HepG2 (cell line): Measurements from ENCODE around the gene ZNF217. TPM values are rescaled to one million over a fixed set of nuclear protein-coding genes. Genes with fewer than 3 reads are reported as not detected.

Experiments
- ATAC-seq: fragments of 200-7000 bp; cut with Tn5 transposase; 3 replicates; pipeline ENCODE4 v1.9.1; 2020; ENCODE audit warnings: mild to moderate bottlenecking, moderate library complexity
- BruUV-seq: library from RNA; stranded (reverse); fragments of 400-500 nt; replicated peaks from 2 replicates; lab custom pipeline; 2021; lab: Mats Ljungman, UMichigan
- CTCF ChIA-PET: fragments of 300-600 bp; formaldehyde crosslinking; extraction: SDS; loops from one replicate; lab custom pipeline; 2021; ENCODE audit warnings: low total read pairs, inconsistent platforms, low intra/inter-chr PET ratio; lab: Yijun Ruan, JAX
- POLR2A ChIA-PET: fragments of 350-600 bp; sonication (Branson Sonifier 250); formaldehyde crosslinking; loops from one replicate; lab custom pipeline; 2020; ENCODE audit warnings: antibody characterized with exemption, inconsistent platforms; lab: Yijun Ruan, JAX
- DNase-seq: peaks from one replicate; pipeline ENCODE4 v3.0.0-alpha.2; 2015; ENCODE audit warnings: low spot score
- FAIRE-seq: peaks from 3 replicates; lab custom pipeline; 2011; peaks lifted over from hg19 to GRCh38; lab: Jason Lieb, UNC
- H2AFZ ChIP-seq: one replicate; pipeline ENCODE4 v1.6.1; 2011; ENCODE audit warnings: low read length, inconsistent platforms
- H3K27ac ChIP-seq: fragments of 300-600 bp; 3 replicates; pipeline ENCODE4 v1.8.0; 2011; ENCODE audit warnings: mixed run types, mild to moderate bottlenecking, mixed read lengths, low read length, inconsistent platforms; ENCODE audit not compliant: insufficient read depth; ENCODE audit errors: extremely low read length
- H3K27me3 ChIP-seq, 2 experiments: fragments of 200-600 bp in 1 of 2; 2 replicates in 1 of 2; 3 replicates in 1 of 2; pipeline versions ENCODE4 v1.6.0 to v1.8.0; 2011; ENCODE audit warnings: low read length in 2 of 2, mild to moderate bottlenecking in 2 of 2, moderate library complexity in 2 of 2, inconsistent platforms in 1 of 2; ENCODE audit not compliant: insufficient read depth in 2 of 2, control insufficient read depth in 1 of 2
- H3K36me3 ChIP-seq, 2 experiments: fragments of 200-600 bp in 1 of 2; replicated peaks in 1 of 2; 2 replicates in 1 of 2; 3 replicates in 1 of 2; pipeline versions ENCODE4 v1.5.1 to v1.8.0; 2011; ENCODE audit warnings: low read length in 2 of 2, inconsistent platforms in 1 of 2; ENCODE audit not compliant: insufficient read depth in 2 of 2, control insufficient read depth in 1 of 2
- H3K4me1 ChIP-seq: 2 replicates; pipeline ENCODE4 v1.5.1; 2012; ENCODE audit warnings: low read length, inconsistent platforms; ENCODE audit not compliant: insufficient read depth
- H3K4me2 ChIP-seq: 2 replicates; pipeline ENCODE4 v1.6.0; 2011; ENCODE audit warnings: low read depth, low read length, inconsistent platforms
- H3K4me3 ChIP-seq, 3 experiments: fragments of 200-600 bp in 1 of 3; sonication (generic), shearing (Covaris generic) in 1 of 3; replicated peaks in 1 of 3; 2 replicates each; pipeline ENCODE4 v1.5.1; 2011 to 2016; ENCODE audit warnings: low read length in 3 of 3, inconsistent platforms in 2 of 3, low read depth in 2 of 3, mild to moderate bottlenecking in 2 of 3, control low read depth in 1 of 3, mixed read lengths in 1 of 3; ENCODE audit not compliant: insufficient read depth in 1 of 3
- H3K79me2 ChIP-seq: one replicate; pipeline ENCODE4 v1.6.1; 2011; ENCODE audit warnings: low read length, inconsistent platforms; ENCODE audit not compliant: insufficient read depth
- H3K9ac ChIP-seq: 2 replicates; pipeline ENCODE4 v1.6.0; 2011; ENCODE audit warnings: mild to moderate bottlenecking, low read depth, low read length, inconsistent platforms; ENCODE audit not compliant: insufficient read depth
- H3K9me3 ChIP-seq: 2 replicates; pipeline ENCODE4 v1.5.1; 2012; ENCODE audit warnings: mild to moderate bottlenecking, low read length
- H4K20me1 ChIP-seq: 2 replicates; pipeline ENCODE4 v1.6.0; 2011; ENCODE audit warnings: inconsistent platforms, mild to moderate bottlenecking, low read length, moderate library complexity; ENCODE audit not compliant: insufficient read depth
- BRCA1 ChIP-seq: sonication (generic); formaldehyde crosslinking; IDR thresholded peaks from 2 replicates; pipeline ENCODE4 v1.4.0; 2020; ENCODE audit warnings: missing genetic modification reagents
- GATAD1 ChIP-seq: IDR thresholded peaks from 2 replicates; pipeline ENCODE4 v1.6.1; 2016; ENCODE audit warnings: missing genetic modification reagents, missing compliant biosample characterization
- HOXA9 ChIP-seq: sonication (generic); formaldehyde crosslinking; IDR thresholded peaks from 2 replicates; pipeline ENCODE4 v1.8.1; 2022; ENCODE audit warnings: missing genetic modification reagents, mild to moderate bottlenecking, moderate library complexity, borderline replicate concordance
- KDM6A ChIP-seq: IDR thresholded peaks from 2 replicates; pipeline ENCODE4 v1.6.1; 2016; ENCODE audit warnings: low read depth
- PAXIP1 ChIP-seq: sonication (generic); formaldehyde crosslinking; conservative IDR thresholded peaks from 2 replicates; pipeline ENCODE4 v1.4.0; 2020; ENCODE audit warnings: mild to moderate bottlenecking, missing genetic modification reagents, moderate library complexity
- SOX5 ChIP-seq: IDR thresholded peaks from 2 replicates; pipeline ENCODE4 v1.6.1; 2016; ENCODE audit warnings: borderline replicate concordance
- SP5 ChIP-seq: IDR thresholded peaks from 2 replicates; pipeline ENCODE4 v1.6.1; 2016; ENCODE audit warnings: low read depth, borderline replicate concordance
- ZBTB14 ChIP-seq: sonication (generic); formaldehyde crosslinking; IDR thresholded peaks from 2 replicates; pipeline ENCODE4 v1.4.0; 2020; ENCODE audit warnings: missing genetic modification reagents
- ZKSCAN8 ChIP-seq: IDR thresholded peaks from 2 replicates; pipeline ENCODE4 v1.6.1; 2016; ENCODE audit warnings: borderline replicate concordance, missing genetic modification reagents, missing compliant biosample characterization
- ZNF639 ChIP-seq: conservative IDR thresholded peaks from 2 replicates; pipeline ENCODE4 v1.6.1; 2018; ENCODE audit warnings: missing genetic modification reagents
- WGBS: methylation state at CpG from one replicate; pipeline ENCODE4 v1.1.6; 2017; ENCODE audit warnings: low lambda C conversion rate; 5-methylcytosine and 5-hydroxymethylcytosine counted together
- in situ Hi-C: cut with HindIII; loops from 2 replicates; pipeline ENCODE4 v1.10.0; 2017; ENCODE audit warnings: low pct_unique_long_range_greater_than_20kb; ENCODE audit not compliant: extremely low pct_ligation_motif_present
- intact Hi-C: fragments of 100-400 bp; cut with micrococcal nuclease; formaldehyde crosslinking; loops from one replicate; pipeline ENCODE4 v1.10.0; 2022; ENCODE audit not compliant: unreplicated experiment
- polyA plus RNA-seq, 8 experiments: library from polyadenylated mRNA; depleted of rRNA in 3 of 8; stranded (reverse) in 7 of 8; unstranded in 1 of 8; fragments of >200 nt; fragmentation: Illumina TruSeq in 4 of 8; extraction: Trizol in 4 of 8; gene quantifications; 2 replicates each; pipeline versions ENCODE4 v1.2.1 to v1.2.3, GENCODE V29; 2011 to 2016; ENCODE audit warnings: low read depth in 4 of 8, missing spikeins in 1 of 8, mixed read lengths in 1 of 8; ENCODE audit not compliant: insufficient read depth in 1 of 8
- total RNA-seq, 5 experiments: library from RNA; depleted of rRNA; stranded (reverse); fragments of >200 nt; fragmentation: Illumina TruSeq; extraction: Trizol; gene quantifications; 2 replicates each; pipeline ENCODE4 v1.2.3, GENCODE V29; 2016; ENCODE audit warnings: low read depth in 1 of 5
- TF ChIP-seq, protein P1 (sequence below): sonication (generic); formaldehyde crosslinking; IDR thresholded peaks from 2 replicates; pipeline ENCODE4 v1.4.0; 2020; ENCODE audit warnings: mild to moderate bottlenecking, missing genetic modification reagents, borderline replicate concordance

Gene ZNF217
- total and polyA plus RNA-seq, 2 of the 13 experiments (the other 11 are each of a cell fraction or from before 2014, with no cell fraction given), result 22.3 to 29.8 TPM

GRCh38 chr20:53579581-53580375 is 13.9 kb downstream of the ZNF217 start:
- no peaks in the 10 kb centered on the region for H3K9me3 ChIP-seq
- TSS peak; percentile 97 for BruUV-seq
- H3K79me2 ChIP-seq, result peaks cover 97% of the 10 kb centered on the region
- WGBS, result 20% methylated on average over 10 of the region's 10 CpGs
- H4K20me1 ChIP-seq, result peaks cover 41% of the 10 kb centered on the region
- no peak overlapping the region for H2AFZ ChIP-seq
- POLR2A ChIA-PET, result interaction anchor here (0.6 to 5.8 kb wide), 32 partner anchors 9 to 1349 kb away, joined by 3 to 164 read pairs (median 5); partner anchors contain the start of gene ZNF217
- peak overlapping the region; percentile 57 for H3K9ac ChIP-seq
- CTCF ChIA-PET, result interaction anchor here (0.7 to 4.5 kb wide), 12 partner anchors 12 to 620 kb away, joined by 3 to 107 read pairs (median 6); partner anchors contain the start of gene ZNF217
- intact Hi-C loops, result loop anchor here (1.0 to 10.0 kb wide), 13 partner anchors 15 to 619 kb away; no protein-coding TSS in a partner anchor
- peak overlapping the region; percentile 77 for H3K27ac ChIP-seq
- ATAC-seq (peak; percentile 90), FAIRE-seq (peak; percentile 95), DNase-seq (peak; percentile 99)
- H3K4me2 ChIP-seq, result peak overlapping the region; percentile 79
- peaks cover 74% of the 10 kb centered on the region for H3K4me1 ChIP-seq
- H3K36me3 ChIP-seq, result peaks cover 55 to 65% of the 10 kb centered on the region in 2 experiments
- H3K4me3 ChIP-seq, result peak overlapping the region; percentile 1 to 43 (median 29); a peak in 2 of 6 replicates
- no peaks in the 10 kb centered on the region for H3K27me3 ChIP-seq
- in situ Hi-C loops, result loop anchor here (5.0 to 10.0 kb wide), 6 partner anchors 293 to 625 kb away; partner anchors contain the start of gene PFDN4
- peak; percentile 98 for TF ChIP-seq SOX5
- TF ChIP-seq, protein P1, sequence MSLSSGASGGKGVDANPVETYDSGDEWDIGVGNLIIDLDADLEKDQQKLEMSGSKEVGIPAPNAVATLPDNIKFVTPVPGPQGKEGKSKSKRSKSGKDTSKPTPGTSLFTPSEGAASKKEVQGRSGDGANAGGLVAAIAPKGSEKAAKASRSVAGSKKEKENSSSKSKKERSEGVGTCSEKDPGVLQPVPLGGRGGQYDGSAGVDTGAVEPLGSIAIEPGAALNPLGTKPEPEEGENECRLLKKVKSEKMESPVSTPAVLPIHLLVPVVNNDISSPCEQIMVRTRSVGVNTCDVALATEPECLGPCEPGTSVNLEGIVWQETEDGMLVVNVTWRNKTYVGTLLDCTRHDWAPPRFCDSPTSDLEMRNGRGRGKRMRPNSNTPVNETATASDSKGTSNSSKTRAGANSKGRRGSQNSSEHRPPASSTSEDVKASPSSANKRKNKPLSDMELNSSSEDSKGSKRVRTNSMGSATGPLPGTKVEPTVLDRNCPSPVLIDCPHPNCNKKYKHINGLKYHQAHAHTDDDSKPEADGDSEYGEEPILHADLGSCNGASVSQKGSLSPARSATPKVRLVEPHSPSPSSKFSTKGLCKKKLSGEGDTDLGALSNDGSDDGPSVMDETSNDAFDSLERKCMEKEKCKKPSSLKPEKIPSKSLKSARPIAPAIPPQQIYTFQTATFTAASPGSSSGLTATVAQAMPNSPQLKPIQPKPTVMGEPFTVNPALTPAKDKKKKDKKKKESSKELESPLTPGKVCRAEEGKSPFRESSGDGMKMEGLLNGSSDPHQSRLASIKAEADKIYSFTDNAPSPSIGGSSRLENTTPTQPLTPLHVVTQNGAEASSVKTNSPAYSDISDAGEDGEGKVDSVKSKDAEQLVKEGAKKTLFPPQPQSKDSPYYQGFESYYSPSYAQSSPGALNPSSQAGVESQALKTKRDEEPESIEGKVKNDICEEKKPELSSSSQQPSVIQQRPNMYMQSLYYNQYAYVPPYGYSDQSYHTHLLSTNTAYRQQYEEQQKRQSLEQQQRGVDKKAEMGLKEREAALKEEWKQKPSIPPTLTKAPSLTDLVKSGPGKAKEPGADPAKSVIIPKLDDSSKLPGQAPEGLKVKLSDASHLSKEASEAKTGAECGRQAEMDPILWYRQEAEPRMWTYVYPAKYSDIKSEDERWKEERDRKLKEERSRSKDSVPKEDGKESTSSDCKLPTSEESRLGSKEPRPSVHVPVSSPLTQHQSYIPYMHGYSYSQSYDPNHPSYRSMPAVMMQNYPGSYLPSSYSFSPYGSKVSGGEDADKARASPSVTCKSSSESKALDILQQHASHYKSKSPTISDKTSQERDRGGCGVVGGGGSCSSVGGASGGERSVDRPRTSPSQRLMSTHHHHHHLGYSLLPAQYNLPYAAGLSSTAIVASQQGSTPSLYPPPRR (CRISPR knock-in tag), result peak; percentile 98
- peak; percentile 82 for TF ChIP-seq BRCA1 (CRISPR knock-in tag)
- TF ChIP-seq PAXIP1 (CRISPR knock-in tag), result peak; percentile 98
- TF ChIP-seq ZNF639 (CRISPR knock-in tag), result peak; percentile 52; the same call in 1 of the 2 replicates
- peak; percentile 68 for TF ChIP-seq GATAD1 (CRISPR knock-in tag)
- peak; percentile 94; the same call in 1 of the 2 replicates for TF ChIP-seq ZKSCAN8
- peak; percentile 96; the same call in 1 of the 2 replicates for TF ChIP-seq KDM6A (CRISPR knock-in tag)
- peak; percentile 94 for TF ChIP-seq SP5 (CRISPR knock-in tag)
- TF ChIP-seq HOXA9 (CRISPR knock-in tag), result peak; percentile 99
- 0 out of 2 replicates have a peak, but pooled peaks have one; percentile 39 for TF ChIP-seq ZBTB14 (CRISPR knock-in tag)
